GM12878 (cell line): ENCODE results near the gene LMF1. TPM values are rescaled to one million over a fixed set of nuclear protein-coding genes. Genes with fewer than 3 reads are reported as not detected.

Experiments used
- ATAC-seq: fragments of 200-7000 bp; cut with Tn5 transposase; 3 replicates; pipeline ENCODE4 v1.9.1; 2020; ENCODE audit warnings: mild to moderate bottlenecking, moderate library complexity
- BruUV-seq: library from RNA; stranded (reverse); fragments of 400-500 nt; replicated peaks from 2 replicates; lab custom pipeline; 2021; lab: Mats Ljungman, UMichigan
- CTCF ChIA-PET: fragments of 300-600 bp; sonication (Branson Sonifier 250); formaldehyde crosslinking; extraction: SDS; loops from one replicate; lab custom pipeline; 2021; ENCODE audit warnings: inconsistent platforms; lab: Yijun Ruan, JAX
- POLR2A ChIA-PET: fragments of 350-600 bp; formaldehyde crosslinking; extraction: SDS; loops from one replicate; lab custom pipeline; 2021; ENCODE audit warnings: inconsistent platforms; lab: Charles Lee
- RAD21 ChIA-PET: fragments of 300-600 bp; sonication (Branson Sonifier 250); formaldehyde crosslinking; loops from one replicate; lab custom pipeline; 2023; ENCODE audit warnings: antibody characterized with exemption; ENCODE audit not compliant: unreplicated experiment; lab: Charles Lee
- SMC1A ChIA-PET: fragments of 300-600 bp; sonication (Branson Sonifier 250); formaldehyde crosslinking; loops from one replicate; lab custom pipeline; 2023; ENCODE audit not compliant: unreplicated experiment, uncharacterized antibody; lab: Charles Lee
- DNase-seq: peaks from one replicate; pipeline ENCODE4 v3.0.0-alpha.2; 2011; ENCODE audit warnings: low read depth, low spot score
- FAIRE-seq: peaks from 3 replicates; lab custom pipeline; 2011; peaks lifted over from hg19 to GRCh38; lab: Jason Lieb, UNC
- H2AFZ ChIP-seq: 2 replicates; pipeline ENCODE4 v1.6.0; 2011; ENCODE audit warnings: low read depth, low read length, control low read depth; ENCODE audit not compliant: control insufficient read depth
- H3K27ac ChIP-seq: 2 replicates; pipeline ENCODE4 v1.5.1; 2011; ENCODE audit warnings: control low read depth; ENCODE audit not compliant: control insufficient read depth, insufficient read depth
- H3K27me3 ChIP-seq, 2 experiments: replicated peaks in 1 of 2; 2 replicates each; pipeline versions ENCODE4 v1.6.0 to v1.6.1; 2011; ENCODE audit warnings: low read length in 1 of 2; ENCODE audit not compliant: control insufficient read depth in 2 of 2, insufficient read depth in 2 of 2
- H3K36me3 ChIP-seq, 2 experiments: 2 replicates each; pipeline ENCODE4 v1.5.1; 2011; ENCODE audit warnings: low read length in 1 of 2; ENCODE audit not compliant: control insufficient read depth in 2 of 2, insufficient read depth in 2 of 2
- H3K4me1 ChIP-seq: 2 replicates; pipeline ENCODE4 v1.6.1; 2011; ENCODE audit warnings: mild to moderate bottlenecking, low read length, moderate library complexity, mixed read lengths; ENCODE audit not compliant: control insufficient read depth, insufficient read depth
- H3K4me2 ChIP-seq: 2 replicates; pipeline ENCODE4 v1.6.0; 2011; ENCODE audit warnings: control low read depth; ENCODE audit not compliant: control insufficient read depth, insufficient read depth
- H3K4me3 ChIP-seq: fragments of 200-600 bp; sonication (generic); 2 replicates; pipeline ENCODE4 v1.5.1; 2016
- H3K79me2 ChIP-seq: 2 replicates; pipeline ENCODE4 v1.6.0; 2011; ENCODE audit warnings: low read length; ENCODE audit not compliant: control insufficient read depth, insufficient read depth
- H3K9ac ChIP-seq: 2 replicates; pipeline ENCODE4 v1.8.0; 2011; ENCODE audit warnings: low read length, control low read depth, mixed read lengths; ENCODE audit not compliant: control insufficient read depth, insufficient read depth
- H3K9me3 ChIP-seq: replicated peaks from 3 replicates; pipeline ENCODE4 v1.5.1; 2011; ENCODE audit warnings: mild to moderate bottlenecking, low read length; ENCODE audit not compliant: control insufficient read depth, insufficient read depth
- H4K20me1 ChIP-seq: 2 replicates; pipeline ENCODE4 v1.6.0; 2011; ENCODE audit not compliant: control insufficient read depth, insufficient read depth
- ESRRA ChIP-seq: IDR thresholded peaks from 2 replicates; pipeline ENCODE4 v1.6.1; 2012; ENCODE audit warnings: mild to moderate bottlenecking, low read length, improper control_type of control experiment
- GABPA ChIP-seq: IDR thresholded peaks from 2 replicates; pipeline ENCODE4 v1.6.1; 2014; ENCODE audit warnings: antibody characterized with exemption, low read depth, mild to moderate bottlenecking, inconsistent platforms
- HDAC6 ChIP-seq: fragments of 200-600 bp; sonication (generic); IDR thresholded peaks from one replicate; pipeline ENCODE4 v1.8.0; 2017; ENCODE audit warnings: antibody characterized with exemption; ENCODE audit not compliant: unreplicated experiment
- IKZF1 ChIP-seq: fragments of 450-650 bp; conservative IDR thresholded peaks from 2 replicates; pipeline ENCODE4 v1.6.1; 2017; ENCODE audit warnings: antibody characterized with exemption, mild to moderate bottlenecking
- MTA3 ChIP-seq: IDR thresholded peaks from 2 replicates; pipeline ENCODE4 v1.6.1; 2012; ENCODE audit warnings: low read length, inconsistent platforms, borderline replicate concordance
- POLR2A ChIP-seq: IDR thresholded peaks from 2 replicates; pipeline ENCODE4 v1.6.1; 2011; ENCODE audit warnings: low read depth, mild to moderate bottlenecking, low read length
- RELA ChIP-seq: fragments of 450-650 bp; IDR thresholded peaks from 2 replicates; pipeline ENCODE4 v1.8.0; 2014; ENCODE audit warnings: borderline replicate concordance; ENCODE audit not compliant: partially characterized antibody
- SMARCA5 ChIP-seq: fragments of 450-650 bp; IDR thresholded peaks from 2 replicates; pipeline ENCODE4 v1.6.1; 2017; ENCODE audit warnings: mild to moderate bottlenecking
- WGBS: methylation state at CpG from one replicate; pipeline ENCODE4 v1.1.6; 2016; ENCODE audit warnings: low lambda C conversion rate; ENCODE audit not compliant: insufficient replicate concordance, insufficient coverage; ENCODE audit errors: missing lambda C conversion rate; 5-methylcytosine and 5-hydroxymethylcytosine counted together
- in situ Hi-C: fragments of 300-500 bp; cut with MboI; formaldehyde crosslinking; loops from 9 replicates; pipeline ENCODE4 v1.14.3; 2018; ENCODE audit warnings: mixed read lengths
- intact Hi-C: fragments of 100-400 bp; cut with micrococcal nuclease; formaldehyde crosslinking; loops from one replicate; pipeline ENCODE4 v1.14.2; 2022; ENCODE audit not compliant: unreplicated experiment
- polyA plus RNA-seq, 11 experiments: library from polyadenylated mRNA; depleted of rRNA in 4 of 11; unstranded in 6 of 11; stranded (reverse) in 5 of 11; fragments of >200 nt; fragmentation: Nextera tagmentation in 4 of 11; fragmentation: Illumina TruSeq in 1 of 11; extraction: Ambion mirVana in 4 of 11; extraction: Trizol in 1 of 11; gene quantifications; 1 replicate in 1 of 11; 2 replicates in 10 of 11; pipeline versions ENCODE4 v1.2.1 to v1.2.3, GENCODE V29; 2011 to 2016; ENCODE audit warnings: inconsistent platforms in 2 of 11, missing spikeins in 2 of 11, low read depth in 1 of 11
- total RNA-seq, 4 experiments: library from RNA; depleted of rRNA in 3 of 4; stranded (reverse); fragments of >200 nt in 3 of 4; fragmentation: Illumina TruSeq in 1 of 4; extraction: Trizol in 1 of 4; gene quantifications; 2 replicates each; pipeline versions ENCODE4 v1.2.1 to v1.2.3, GENCODE V29; 2013 to 2021
- TF ChIP-seq, protein P1 (sequence below): fragments of 450-650 bp; conservative IDR thresholded peaks from 2 replicates; pipeline ENCODE4 v1.6.1; 2017; ENCODE audit warnings: mild to moderate bottlenecking, moderate library complexity

The LMF1 gene
- total and polyA plus RNA-seq, 10 of the 15 experiments (the other 5 are each of a cell fraction or from before 2014, with no cell fraction given), result 0.18 to 3.2 (median 1.4) TPM; not detected in 1

- BruUV-seq, result no TSS peak
- Histone ChIP-seq H3K79me2 (no peaks in the 10 kb centered on the region), H3K4me1 (no peaks in the 10 kb centered on the region), H3K36me3 (no peaks in the 10 kb centered on the region), H3K9ac (no peak overlapping the region), H3K4me3 (no peak overlapping the region), H3K4me2 (no peak overlapping the region), H4K20me1 (no peaks in the 10 kb centered on the region), H3K27me3 (no peaks in the 10 kb centered on the region), H3K27ac (no peak overlapping the region), H3K9me3 (peaks cover 1% of the 10 kb centered on the region; the same call in 1 of the 3 replicates), H2AFZ (no peak overlapping the region)
- ChIA-PET SMC1A (no interaction called here), RAD21 (no interaction called here), CTCF (no interaction called here), POLR2A (no interaction called here)
- in situ Hi-C loops (no loop called here), intact Hi-C loops (no loop called here)
- 62% methylated on average over 16 of the region's 23 CpGs for WGBS
- DNase-seq (no peak), FAIRE-seq (no peak), ATAC-seq (no peak)
- TF ChIP-seq IKZF1 (no peak), GABPA (no peak), ESRRA (no peak), MTA3 (no peak)
Measured at GRCh38 chr16:854808-855410, 115.9 kb downstream of the LMF1 start.

- no peak for ATAC-seq
- POLR2A ChIA-PET, result no interaction called here
- H3K4me3 ChIP-seq, result no peak overlapping the region
- H3K4me2 ChIP-seq, result no peak overlapping the region
- H3K27me3 ChIP-seq, result no peaks in the 10 kb centered on the region
- no peak overlapping the region for H3K9ac ChIP-seq
- H3K4me1 ChIP-seq, result no peaks in the 10 kb centered on the region
- H4K20me1 ChIP-seq, result no peaks in the 10 kb centered on the region
- RAD21 ChIA-PET, result no interaction called here
- BruUV-seq, result no TSS peak
- no peaks in the 10 kb centered on the region for H3K36me3 ChIP-seq
- H3K27ac ChIP-seq, result no peak overlapping the region
- in situ Hi-C loops (no loop called here), intact Hi-C loops (no loop called here)
- no peak for DNase-seq
- FAIRE-seq, result no peak
- H2AFZ ChIP-seq, result no peak overlapping the region
- SMC1A ChIA-PET, result no interaction called here
- TF ChIP-seq HDAC6, result no peak
- no peak for TF ChIP-seq RELA
- TF ChIP-seq, protein P1, sequence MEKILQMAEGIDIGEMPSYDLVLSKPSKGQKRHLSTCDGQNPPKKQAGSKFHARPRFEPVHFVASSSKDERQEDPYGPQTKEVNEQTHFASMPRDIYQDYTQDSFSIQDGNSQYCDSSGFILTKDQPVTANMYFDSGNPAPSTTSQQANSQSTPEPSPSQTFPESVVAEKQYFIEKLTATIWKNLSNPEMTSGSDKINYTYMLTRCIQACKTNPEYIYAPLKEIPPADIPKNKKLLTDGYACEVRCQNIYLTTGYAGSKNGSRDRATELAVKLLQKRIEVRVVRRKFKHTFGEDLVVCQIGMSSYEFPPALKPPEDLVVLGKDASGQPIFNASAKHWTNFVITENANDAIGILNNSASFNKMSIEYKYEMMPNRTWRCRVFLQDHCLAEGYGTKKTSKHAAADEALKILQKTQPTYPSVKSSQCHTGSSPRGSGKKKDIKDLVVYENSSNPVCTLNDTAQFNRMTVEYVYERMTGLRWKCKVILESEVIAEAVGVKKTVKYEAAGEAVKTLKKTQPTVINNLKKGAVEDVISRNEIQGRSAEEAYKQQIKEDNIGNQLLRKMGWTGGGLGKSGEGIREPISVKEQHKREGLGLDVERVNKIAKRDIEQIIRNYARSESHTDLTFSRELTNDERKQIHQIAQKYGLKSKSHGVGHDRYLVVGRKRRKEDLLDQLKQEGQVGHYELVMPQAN, result no peak
- TF ChIP-seq POLR2A, result no peak
- no peak for TF ChIP-seq SMARCA5
- 58% methylated on average over 31 of the region's 31 CpGs for WGBS
- peaks cover 1% of the 10 kb centered on the region; the same call in 1 of the 3 replicates for H3K9me3 ChIP-seq
- CTCF ChIA-PET, result no interaction called here
- no peaks in the 10 kb centered on the region for H3K79me2 ChIP-seq
Measured at GRCh38 chr16:853981-854807, 116.6 kb downstream of the LMF1 start.
